CD4-positive, alpha-beta T cell treated with Interleukin-15 for 4 hours (primary cell): ENCODE data around the gene GLDN.
"Not testable (repeated sequence)": the region's sequence is repeated elsewhere in the genome, so short reads cannot be mapped to it uniquely, and the experiment has no call there.

Experiments
- DNase-seq: peaks from one replicate; pipeline ENCODE4 v3.0.0-alpha.2; 2020; ENCODE audit warnings: low spot score

Gene GLDN

DNA sequence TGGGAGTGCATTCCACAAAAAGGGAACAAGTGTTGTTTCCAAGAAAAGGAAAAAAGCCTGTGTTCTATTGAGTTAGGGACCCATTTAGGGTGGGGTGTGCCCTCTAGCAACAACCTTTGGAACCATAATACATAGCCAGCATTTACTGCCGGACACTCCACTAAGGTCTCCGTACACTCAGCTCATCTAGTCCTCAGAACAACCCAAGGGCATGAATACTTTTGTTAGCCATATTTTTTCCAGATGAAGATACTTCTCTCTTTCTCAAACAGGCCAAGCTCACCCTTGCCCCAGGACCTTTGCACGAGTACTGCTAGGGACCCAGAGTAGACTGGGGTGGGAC is 46.2 kb downstream of the GLDN start:
- no peak for DNase-seq

DNA sequence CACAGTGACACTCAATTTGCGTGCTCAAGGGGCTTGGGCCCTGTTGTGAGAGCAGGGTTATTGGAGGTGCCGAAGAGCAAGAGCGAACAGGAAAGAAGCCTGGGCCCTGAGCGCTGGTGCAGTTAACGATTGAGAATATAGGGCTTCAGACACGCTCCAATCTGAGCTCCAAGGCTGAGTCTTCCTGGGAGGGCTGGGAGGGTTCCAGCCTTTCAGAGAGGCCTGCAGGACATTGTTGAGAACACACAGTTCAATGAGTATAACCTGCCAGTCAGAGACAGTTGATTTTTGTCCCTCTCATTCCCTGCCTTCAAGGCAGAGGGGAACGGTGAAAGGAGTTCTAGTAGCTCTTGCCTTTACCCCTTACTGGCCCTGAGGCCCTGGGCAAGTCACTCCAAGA is 47.3 kb downstream of the GLDN start:
- no peak for DNase-seq

DNA sequence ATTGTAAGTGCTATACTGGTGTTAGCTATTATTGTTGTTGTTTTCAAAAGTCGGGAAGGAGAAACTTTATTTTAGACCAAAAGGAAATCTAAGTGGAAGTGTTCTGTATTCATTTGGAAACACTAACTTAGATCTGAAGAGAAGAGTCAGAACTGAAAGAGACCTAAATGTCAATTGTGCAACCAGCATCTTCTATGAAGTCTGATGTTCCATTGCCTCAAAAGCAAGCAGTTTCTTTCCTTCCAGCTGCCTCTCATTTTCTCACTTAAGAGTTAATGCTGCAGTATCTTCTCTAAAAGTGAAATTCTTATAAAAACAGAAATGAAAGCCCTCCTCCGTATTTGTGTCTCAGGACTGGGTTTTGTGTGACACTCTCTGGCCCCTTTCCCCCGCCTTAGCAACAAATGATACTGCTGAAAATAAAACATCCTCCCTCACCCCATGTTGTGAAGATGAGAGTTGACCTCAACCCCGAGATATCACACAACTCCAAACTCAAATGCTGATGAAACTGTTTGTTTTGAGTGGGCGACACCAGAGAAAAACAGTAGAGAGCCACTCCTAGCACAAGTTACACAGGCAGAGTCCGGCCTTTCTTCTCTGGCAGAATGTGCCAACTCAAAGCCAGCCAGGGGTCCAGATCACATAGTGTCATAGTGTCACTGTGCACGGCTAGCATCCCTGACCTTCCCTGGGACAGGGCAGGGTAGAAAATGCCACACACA is 48.9 kb downstream of the GLDN start:
- DNase-seq = no peak

DNA sequence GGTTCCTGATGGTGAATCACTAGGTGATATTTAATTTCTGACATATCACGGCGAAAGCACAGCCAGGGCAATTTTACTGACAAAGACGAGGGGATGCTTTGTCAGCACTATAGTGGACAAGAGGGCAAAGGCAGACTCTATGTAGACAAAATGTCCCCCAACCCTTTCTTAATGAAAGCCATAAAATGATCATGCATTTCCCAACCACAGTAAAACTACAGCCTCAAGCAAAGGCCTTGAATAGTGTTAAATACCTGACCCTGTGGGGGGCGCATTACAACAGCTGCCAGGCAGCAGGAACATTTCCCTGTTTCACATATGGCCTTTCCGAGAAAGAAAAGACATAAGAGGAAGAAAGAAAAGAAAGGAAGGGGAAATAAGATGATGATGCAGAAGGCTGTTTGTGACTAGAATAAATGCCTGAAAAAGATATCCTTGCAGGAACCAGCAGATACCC is 49.5 kb downstream of the GLDN start:
- DNase-seq = no peak

DNA sequence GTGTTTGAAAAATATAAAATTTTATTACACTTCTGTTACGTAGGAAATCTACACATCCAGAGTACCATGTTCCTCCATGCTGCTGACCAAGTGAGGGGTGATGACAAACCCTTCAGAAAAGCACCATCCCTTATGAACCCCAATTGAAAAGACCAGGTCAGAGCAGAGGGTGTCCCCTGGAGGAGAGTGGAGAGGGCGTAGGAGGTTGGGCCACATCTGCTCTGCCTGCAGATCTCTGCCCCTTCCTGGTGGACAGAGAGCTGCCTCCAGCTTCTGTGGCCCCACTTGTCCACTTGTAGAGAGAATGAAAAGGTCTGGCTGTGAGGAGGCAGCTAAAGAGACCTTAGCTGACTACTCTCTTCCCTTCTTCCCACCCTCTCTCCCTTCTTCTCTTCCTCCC is 55.5 kb downstream of the GLDN start:
- DNase-seq = no peak

DNA sequence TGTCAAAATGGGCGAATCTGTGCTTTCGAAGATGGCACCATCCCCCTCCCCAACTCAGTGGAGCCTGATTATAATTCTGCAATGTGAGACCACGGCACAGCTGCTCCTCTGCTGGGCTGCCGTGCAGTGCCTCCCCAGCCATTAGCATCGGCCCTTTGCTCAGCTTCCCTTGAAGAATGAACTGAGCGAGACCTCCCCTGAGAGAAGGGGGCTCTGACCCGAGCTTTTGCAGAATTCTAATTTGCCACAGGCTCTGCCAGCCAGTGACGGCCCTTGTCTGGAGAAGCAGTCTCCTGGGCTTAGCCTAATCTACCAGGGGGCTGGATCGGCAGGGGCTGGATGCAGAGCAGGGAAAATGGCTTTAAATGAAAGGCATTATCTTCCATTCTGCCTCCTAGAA is 57.2 kb downstream of the GLDN start:
- DNase-seq = no peak

DNA sequence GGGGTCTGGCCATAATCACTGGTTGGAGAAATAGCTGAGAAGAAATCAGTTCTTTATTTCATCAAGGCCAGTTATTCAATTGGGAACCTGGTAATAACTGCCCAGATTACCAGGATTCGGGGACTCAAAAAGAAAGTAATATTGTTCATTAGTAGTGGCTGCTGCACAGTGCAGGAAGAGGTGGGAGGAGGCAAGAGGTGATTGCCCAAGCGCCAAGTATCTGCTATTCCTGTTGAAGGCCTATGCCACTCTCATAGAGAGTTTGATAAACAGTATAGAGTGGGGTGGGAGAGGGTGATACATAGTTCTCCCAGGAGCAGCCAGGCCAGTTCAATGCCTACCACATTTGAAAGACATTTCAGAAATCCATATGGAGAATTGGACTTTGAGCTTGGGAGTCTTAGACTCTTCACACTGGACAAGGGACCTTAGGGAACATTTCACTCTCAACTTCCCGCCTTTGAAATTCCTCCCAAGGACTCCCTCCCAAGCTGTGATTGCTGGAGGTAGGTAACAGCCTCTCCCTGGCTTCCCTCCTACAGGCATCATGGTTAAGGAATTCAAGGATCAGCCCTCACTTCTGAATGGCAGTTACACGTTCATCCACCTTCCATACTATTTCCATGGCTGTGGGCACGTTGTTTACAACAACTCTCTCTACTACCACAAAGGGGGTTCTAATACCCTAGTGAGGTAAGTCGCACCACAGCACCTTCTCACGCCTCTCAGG is 59.8 kb downstream of the GLDN start:
- DNase-seq = no peak

DNA sequence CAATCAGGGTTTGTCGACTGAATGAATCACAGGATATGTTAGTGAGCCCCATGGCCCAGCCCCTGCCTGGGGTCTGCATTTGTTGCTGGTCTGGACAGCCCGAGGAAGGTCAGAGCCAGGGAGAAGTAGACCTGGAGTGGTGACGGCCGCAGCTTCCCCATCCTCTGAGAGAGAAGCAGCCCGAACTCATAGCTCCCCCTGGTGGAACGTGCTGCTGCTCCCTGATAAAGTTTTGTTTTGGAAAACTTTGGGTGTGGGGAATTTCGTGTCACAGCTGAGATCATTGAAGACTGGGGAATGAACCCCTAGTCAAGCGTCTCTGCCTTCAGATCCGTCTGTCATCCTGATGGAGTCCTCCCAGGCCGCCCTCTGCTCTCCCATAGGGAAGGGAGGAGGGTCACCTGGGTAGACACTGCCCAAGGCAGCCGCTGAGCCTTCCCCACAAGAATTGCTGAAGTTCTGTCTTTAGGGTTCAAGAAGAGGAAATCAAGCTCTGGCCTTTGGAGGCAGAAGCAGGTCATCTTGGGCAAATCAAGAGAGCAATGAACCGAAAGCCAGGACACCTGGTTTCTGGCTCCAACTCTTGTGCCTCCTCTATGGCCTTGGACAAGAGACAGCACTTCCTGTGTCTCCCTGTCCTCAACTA is 60.5 kb downstream of the GLDN start:
- DNase-seq = no peak

DNA sequence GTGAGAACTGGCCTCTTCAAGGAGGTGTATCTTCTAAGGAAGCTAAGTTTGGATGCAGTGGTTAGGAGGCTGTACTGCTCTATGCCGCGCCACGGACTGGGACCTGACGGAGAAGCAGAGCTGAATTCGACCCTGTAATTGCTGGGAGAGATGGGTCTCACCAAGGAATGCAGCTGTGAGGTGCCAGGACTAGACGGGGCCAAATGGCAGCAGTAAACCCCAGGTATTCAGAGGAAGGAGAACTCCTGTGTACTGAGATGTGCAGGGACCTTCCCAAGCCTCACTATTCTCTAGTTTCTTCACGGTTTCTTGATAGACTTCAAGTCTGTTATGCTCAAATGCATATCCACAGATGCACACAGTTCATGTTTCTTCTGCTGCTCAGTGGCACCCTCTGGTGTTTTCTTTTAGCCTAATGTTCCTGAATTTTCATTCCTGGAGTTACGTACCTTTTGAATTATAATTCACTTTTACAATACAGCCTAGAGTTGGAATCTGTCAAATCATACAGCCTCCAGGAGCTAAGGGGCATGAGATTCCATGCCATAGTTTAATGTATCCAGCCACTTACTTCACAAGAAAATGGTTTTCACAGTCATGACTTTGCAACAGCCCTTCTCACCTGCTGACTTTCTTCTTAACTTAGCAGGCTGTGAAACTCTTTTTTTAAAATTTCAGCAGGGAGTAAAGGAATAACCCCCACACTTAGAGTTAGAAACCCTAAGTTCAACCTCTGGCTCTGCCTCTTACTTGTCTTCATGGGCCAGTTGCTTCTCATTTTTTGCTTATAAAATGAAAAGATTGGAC is 61.8 kb downstream of the GLDN start:
- DNase-seq = no peak

DNA sequence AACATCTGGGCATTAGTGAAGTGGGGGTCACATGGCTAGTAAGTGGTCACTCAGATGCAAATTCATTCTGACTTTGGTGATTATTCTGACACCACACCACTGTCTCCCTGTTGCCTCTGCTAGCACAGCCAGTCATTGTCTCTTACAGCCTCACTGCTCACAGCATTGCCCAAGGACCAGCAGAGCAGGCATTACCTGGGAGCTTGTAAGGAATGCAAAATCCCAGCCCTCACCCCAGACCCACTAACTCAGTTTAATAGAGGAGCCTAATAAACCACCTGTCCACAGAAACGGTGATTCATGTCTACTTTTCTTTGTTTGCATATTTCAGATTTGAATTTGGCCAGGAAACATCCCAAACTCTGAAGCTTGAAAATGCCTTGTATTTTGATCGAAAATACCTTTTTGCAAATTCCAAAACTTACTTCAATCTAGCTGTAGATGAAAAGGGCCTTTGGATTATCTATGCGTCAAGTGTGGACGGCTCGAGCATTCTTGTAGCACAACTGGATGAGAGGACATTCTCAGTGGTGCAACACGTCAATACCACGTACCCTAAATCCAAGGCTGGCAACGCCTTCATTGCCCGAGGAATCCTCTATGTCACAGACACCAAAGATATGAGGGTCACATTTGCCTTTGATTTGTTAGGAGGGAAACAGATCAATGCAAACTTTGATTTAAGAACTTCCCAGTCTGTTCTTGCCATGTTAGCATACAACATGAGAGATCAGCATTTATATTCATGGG is 62.7 kb downstream of the GLDN start:
- DNase-seq = no peak

DNA sequence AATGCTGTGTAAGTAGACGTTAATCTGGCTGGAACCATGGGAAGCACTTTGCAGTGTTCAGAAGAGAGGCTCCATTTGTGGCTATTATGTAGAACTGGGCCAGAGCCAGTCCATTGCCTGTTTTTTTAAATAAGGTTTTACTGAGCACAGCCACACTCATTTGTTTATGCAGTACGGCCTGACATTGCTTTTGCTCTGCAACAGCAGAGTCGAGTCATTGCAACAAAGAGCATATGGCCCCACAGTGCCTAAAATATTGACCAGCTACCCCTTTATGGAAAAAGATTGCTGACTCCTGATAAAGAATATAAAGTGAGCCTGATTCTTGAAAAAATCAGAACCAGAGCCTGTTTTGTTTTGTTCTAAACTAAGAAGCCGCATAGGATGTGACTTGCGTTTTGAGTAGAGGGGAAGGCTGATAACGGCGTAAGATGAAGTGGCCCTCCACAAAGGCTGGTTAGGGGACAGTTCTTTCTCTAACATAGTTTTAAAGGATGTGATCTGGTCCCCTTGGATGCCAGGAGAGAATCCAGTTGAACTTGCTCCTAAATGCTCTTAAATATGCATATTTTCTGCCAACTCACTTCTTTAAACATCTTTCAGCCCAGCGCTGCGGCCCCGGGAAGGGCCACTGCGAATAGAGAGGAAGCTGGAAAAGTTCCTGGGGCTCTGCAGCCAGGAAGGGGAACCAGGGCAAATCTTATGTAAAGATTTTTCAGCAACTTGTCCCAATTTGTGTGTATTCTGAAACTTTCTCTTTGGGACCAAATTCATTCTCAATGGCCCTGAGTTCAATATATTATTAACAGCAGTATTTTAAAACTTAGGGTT is 64.5 kb downstream of the GLDN start:
- no peak for DNase-seq

DNA sequence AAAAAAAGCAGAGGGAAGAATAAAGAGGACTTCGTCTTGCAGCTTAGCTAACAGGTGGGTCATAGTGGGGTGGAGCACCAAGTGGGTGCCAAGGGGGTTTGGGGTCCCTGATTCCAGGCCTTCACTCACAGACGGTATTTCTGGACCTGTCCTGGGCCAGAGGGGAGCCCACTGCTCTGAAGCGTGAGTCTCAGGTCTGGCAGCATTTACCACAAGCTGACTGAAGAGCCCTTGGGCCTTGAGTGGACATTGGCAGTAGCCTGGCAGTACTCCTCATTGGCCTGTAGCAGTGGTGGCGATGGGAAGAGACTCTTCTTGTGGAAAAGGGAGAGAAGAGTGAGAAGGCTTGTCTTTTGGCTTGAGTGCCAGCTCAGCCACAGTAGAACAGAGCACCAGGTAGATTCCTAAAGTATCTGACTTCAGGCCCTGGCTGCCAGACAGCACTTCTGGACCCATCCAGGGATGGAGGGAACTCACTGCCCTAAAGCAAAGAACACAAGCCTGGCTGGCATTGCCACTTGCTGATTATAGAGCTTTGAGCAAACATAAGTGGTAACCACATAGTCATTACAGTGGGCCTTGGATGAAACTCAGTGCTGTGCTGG is 72.9 kb downstream of the GLDN start:
- DNase-seq = no peak

DNA sequence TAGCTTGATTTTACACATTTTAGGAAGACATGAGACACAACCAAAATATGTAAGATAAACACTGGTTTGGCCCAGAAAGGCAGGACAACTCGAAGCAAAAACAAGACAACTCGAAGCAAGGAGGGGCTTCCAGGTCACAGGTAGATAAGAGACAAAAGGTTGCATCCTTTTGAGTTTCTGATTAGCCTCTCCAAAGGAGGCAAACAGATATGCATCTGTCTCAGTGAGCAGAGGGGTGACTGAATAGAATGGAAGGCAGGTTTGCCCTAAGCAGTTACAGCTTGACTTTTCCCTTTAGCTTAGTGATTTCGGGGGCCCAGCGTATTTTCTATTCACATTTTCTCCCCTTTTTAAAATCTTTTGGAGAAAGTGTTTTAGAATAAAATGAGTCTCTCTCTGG is 74.7 kb downstream of the GLDN start:
- DNase-seq = no peak

DNA sequence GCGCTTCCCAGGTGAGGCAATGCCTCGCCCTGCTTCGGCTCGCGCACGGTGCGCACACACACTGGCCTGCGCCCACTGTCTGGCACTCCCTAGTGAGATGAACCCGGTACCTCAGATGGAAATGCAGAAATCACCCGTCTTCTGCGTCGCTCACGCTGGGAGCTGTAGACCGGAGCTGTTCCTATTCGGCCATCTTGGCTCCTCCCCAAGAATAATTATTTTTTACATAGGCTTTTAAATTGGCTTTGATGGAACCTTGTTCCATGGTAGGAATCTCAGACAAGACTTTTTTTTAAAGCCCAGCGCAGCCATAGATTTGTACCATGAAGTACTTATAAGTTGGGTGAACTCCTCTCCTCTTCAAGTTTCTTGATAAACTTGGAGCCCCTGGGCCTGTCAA is 81.6 kb downstream of the GLDN start:
- not testable (repeated sequence) for DNase-seq

DNA sequence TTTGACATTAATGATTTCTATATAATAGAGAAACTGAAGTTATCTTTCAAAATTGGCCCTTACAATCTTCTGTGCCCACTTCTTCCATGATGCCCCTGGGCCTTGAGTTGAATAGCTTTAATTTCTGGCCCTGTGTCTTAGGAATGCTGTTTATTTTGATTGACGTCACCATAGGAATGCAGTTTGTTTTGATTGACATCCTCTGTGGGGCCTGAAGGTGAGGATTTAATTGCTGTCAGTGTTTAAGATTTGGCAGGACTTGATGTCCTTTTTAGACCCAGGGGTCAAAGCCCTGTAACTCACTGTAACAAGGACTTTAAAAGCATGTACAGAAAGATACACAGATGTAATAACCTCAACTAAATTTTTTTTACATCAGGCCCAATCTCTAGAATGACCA is 83.3 kb downstream of the GLDN start:
- no peak for DNase-seq

DNA sequence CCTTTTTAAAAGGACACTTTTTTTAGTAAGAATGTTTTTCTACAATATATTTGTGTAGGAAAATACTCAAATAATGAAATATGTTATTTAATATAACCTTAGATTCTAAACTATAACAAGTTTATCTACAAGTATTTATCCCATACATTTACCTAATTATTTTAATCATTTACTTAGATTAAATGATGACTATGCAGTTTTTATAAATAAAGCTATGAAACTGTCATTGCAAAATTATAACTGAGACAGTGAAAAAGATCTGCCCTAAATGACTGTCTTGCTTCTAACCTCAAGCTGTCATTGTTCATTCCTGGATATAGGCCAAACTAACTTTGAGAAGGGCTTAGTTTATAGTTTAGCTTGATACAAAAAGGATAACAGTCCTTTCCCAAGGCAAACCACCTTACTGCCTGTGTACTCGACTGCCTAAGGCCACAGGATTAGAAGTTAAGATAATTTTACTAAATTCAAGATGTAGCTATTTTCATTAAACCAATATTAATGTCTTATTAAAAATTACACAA is 84.1 kb downstream of the GLDN start:
- DNase-seq = no peak

DNA sequence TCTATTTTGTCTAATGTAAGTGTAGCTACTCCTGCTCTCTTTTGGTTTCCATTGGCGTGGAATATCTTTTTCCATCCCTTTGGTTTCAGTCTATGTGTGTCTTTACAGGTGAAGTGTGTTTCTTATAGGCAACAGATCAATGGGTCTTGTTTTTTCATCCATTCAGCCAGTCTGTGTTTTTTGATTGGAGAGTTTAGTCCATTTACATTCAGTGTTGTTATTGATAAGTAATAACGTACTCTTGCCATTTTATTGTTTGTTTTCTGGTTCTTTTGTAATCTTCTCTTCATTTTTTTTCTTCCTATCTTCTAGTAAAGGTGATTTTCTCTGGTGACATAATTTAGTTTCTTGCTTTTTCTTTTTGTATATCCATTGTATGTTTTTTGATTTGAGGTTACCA is 97.1 kb downstream of the GLDN start:
- DNase-seq = no peak

DNA sequence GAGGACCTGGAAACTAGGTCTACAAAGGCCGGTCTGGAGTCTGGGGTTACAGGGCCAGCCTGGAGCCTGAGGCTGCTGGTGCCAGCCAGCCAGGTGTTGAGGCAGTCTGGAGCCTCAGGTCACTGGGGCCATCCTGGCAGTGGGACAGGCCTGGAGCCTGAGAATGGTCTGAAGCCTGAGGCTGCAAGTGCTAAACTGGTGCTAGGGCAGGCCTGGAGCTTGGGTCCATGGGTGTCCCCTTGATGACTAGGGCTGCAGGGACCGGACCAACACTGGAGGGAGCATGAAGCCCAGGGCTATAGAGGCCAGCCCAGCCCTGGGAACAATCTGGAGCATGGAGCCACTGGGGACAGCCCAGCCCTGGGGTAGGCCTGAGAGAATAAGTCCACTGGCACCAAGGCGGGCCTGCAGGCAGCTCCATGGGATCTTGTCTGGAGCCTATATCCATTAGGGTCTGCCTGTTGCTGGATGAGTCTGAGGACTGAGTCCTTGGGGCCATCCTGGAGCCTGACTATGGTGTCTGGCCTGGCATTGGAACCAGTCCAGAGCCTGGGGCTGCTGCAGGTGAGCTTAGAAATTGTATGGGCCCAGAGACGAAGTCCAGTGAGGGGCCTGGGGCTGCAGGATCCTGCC is 101.9 kb downstream of the GLDN start:
- DNase-seq = no peak

DNA sequence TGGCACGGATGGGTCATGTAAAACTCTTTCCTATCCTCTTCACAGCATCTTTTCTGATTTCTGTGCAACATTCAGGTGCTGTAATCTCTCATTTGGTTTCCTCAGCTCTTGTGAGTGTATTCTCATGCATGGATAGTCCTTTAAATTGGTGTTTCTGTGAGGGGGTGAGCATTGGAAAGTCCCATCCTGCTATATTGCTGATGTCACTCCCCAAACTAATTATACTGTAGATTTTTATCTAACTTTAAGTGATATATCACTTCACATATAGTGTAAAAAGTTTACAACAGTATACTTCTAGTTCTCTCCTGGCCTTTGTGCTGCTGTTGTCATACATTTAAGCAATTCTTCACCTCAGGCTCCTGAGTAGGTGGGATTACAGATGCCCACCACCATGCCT is 102.7 kb downstream of the GLDN start:
- no peak for DNase-seq

DNA sequence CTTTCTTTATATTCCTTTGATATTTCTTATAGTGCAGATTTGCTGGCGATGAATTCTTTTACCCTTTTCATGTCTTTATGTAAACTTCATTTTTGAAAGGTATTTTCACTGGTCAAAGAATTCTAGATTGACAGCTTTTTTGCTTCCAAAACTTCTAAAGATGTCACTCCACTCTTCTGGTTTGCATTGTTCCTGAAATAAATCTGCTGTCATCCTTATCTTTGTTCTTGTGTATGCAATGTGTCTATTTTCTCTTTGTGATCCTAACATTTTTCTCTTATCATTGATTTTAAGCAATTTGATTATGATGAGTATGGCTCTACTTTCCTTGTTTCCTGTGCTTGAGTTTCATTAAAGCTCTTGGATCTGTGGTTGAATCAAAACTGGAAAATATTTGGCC is 103.4 kb downstream of the GLDN start:
- DNase-seq = no peak
